ENCODE results near the gene ARID5B.

- TF ChIP-seq, protein P1, sequence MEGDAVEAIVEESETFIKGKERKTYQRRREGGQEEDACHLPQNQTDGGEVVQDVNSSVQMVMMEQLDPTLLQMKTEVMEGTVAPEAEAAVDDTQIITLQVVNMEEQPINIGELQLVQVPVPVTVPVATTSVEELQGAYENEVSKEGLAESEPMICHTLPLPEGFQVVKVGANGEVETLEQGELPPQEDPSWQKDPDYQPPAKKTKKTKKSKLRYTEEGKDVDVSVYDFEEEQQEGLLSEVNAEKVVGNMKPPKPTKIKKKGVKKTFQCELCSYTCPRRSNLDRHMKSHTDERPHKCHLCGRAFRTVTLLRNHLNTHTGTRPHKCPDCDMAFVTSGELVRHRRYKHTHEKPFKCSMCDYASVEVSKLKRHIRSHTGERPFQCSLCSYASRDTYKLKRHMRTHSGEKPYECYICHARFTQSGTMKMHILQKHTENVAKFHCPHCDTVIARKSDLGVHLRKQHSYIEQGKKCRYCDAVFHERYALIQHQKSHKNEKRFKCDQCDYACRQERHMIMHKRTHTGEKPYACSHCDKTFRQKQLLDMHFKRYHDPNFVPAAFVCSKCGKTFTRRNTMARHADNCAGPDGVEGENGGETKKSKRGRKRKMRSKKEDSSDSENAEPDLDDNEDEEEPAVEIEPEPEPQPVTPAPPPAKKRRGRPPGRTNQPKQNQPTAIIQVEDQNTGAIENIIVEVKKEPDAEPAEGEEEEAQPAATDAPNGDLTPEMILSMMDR (IDR thresholded peaks at IDR 0.05; ENCODE audit: low read length) = no peak
- TF ChIP-seq EZH2 (optimal IDR thresholded peaks at IDR 0.05; ENCODE audit: low read depth, low read length) (no peak), EZH2phosphoT487 (IDR thresholded peaks at IDR 0.05; ENCODE audit: low read length) (no peak)
These were observed 37.5 kb upstream of the ARID5B start for GRCh38 chr10:61863981-61864380.
